Common myeloid progenitor, CD34-positive (primary cell): ENCODE measurements around the gene CEP164.

Experiments
- CTCF ChIA-PET: fragments of 350-600 bp; sonication (Branson Sonifier 250); formaldehyde crosslinking; loops from one replicate; lab custom pipeline; 2021; ENCODE audit warnings: antibody characterized with exemption; lab: Charles Lee
- POLR2A ChIA-PET: fragments of 350-600 bp; sonication (Branson Sonifier 250); formaldehyde crosslinking; loops from one replicate; lab custom pipeline; 2021; ENCODE audit warnings: antibody characterized with exemption; lab: Charles Lee
- DNase-seq, 3 donors: peaks; one replicate each; pipeline versions ENCODE4 v3.0.0 to v3.0.0-alpha.2; 2013
- H3K27ac ChIP-seq, 2 experiments: 1 replicate in 1 of 2; 2 replicates in 1 of 2; pipeline ENCODE4 v1.7.0; 2013; ENCODE audit warnings: inconsistent platforms in 2 of 2, low read length in 2 of 2, mild to moderate bottlenecking in 2 of 2, low read depth in 1 of 2, moderate library complexity in 1 of 2; ENCODE audit not compliant: severe bottlenecking in 2 of 2, insufficient read depth in 1 of 2, poor library complexity in 1 of 2
- H3K27me3 ChIP-seq, 5 experiments: replicated peaks in 2 of 5; 1 replicate in 3 of 5; 2 replicates in 2 of 5; pipeline versions ENCODE4 v1.6.1 to v1.7.0; 2013; ENCODE audit warnings: low read length in 4 of 5, mild to moderate bottlenecking in 2 of 5, moderate library complexity in 2 of 5, inconsistent platforms in 1 of 5; ENCODE audit not compliant: insufficient read depth in 5 of 5, control insufficient read depth in 4 of 5
- H3K36me3 ChIP-seq, 4 experiments: 1 replicate in 2 of 4; 2 replicates in 2 of 4; pipeline versions ENCODE4 v1.6.1 to v1.7.0; 2013; ENCODE audit warnings: low read length in 3 of 4, control low read depth in 1 of 4, mild to moderate bottlenecking in 1 of 4; ENCODE audit not compliant: control insufficient read depth in 4 of 4, insufficient read depth in 4 of 4
- H3K4me1 ChIP-seq, 4 experiments: 1 replicate in 3 of 4; 2 replicates in 1 of 4; pipeline versions ENCODE4 v1.6.1 to v1.7.1; 2013; ENCODE audit warnings: low read length in 3 of 4, mild to moderate bottlenecking in 3 of 4, control low read depth in 1 of 4, inconsistent platforms in 1 of 4, moderate library complexity in 1 of 4; ENCODE audit not compliant: control insufficient read depth in 4 of 4, insufficient read depth in 4 of 4; ENCODE audit errors: control extremely low read depth in 1 of 4
- H3K4me3 ChIP-seq, 7 experiments: 1 replicate in 4 of 7; 2 replicates in 3 of 7; pipeline versions ENCODE4 v1.5.1 to v1.7.0; 2013; ENCODE audit warnings: mild to moderate bottlenecking in 7 of 7, low read length in 6 of 7, moderate library complexity in 6 of 7, inconsistent platforms in 2 of 7, low read depth in 2 of 7, control low read depth in 1 of 7; ENCODE audit not compliant: insufficient read depth in 4 of 7, control insufficient read depth in 1 of 7; ENCODE audit errors: extremely low read depth in 1 of 7
- H3K9me3 ChIP-seq, 5 experiments: 1 replicate in 4 of 5; 2 replicates in 1 of 5; pipeline versions ENCODE4 v1.6.1 to v1.7.1; 2013; ENCODE audit warnings: low read length in 4 of 5, mild to moderate bottlenecking in 2 of 5, inconsistent platforms in 1 of 5, low read depth in 1 of 5, moderate library complexity in 1 of 5; ENCODE audit not compliant: control insufficient read depth in 4 of 5, insufficient read depth in 2 of 5; ENCODE audit errors: control extremely low read depth in 1 of 5
- WGBS: methylation state at CpG from one replicate; pipeline ENCODE4 v1.1.5; 2013; ENCODE audit not compliant: insufficient coverage; 5-methylcytosine and 5-hydroxymethylcytosine counted together

The CEP164 gene

GRCh38 chr11:117412176-117412575 is 84.5 kb downstream of the CEP164 start:
- ChIA-PET CTCF (interaction anchor here (0.5 to 1.5 kb wide), 2 partner anchors 13 to 15 kb away, joined by 3 to 5 read pairs; no protein-coding TSS in a partner anchor), POLR2A (no interaction called here)
- H3K4me1 ChIP-seq: peaks cover 0 to 3% (median 0%) of the 10 kb centered on the region in 4 experiments
- H3K27ac ChIP-seq: no peak overlapping the region
- no peak overlapping the region for H3K4me3 ChIP-seq
- H3K36me3 ChIP-seq: peaks cover 0 to 28% (median 18%) of the 10 kb centered on the region in 4 experiments
- H3K27me3 ChIP-seq: no peaks in the 10 kb centered on the region
- DNase-seq: no peak
- no peaks in the 10 kb centered on the region for H3K9me3 ChIP-seq
- WGBS: 91% methylated on average over 6 of the region's 10 CpGs

GRCh38 chr11:117412653-117413275 is 85.1 kb downstream of the CEP164 start:
- Histone ChIP-seq H3K4me1 (peaks cover 0 to 3% (median 0%) of the 10 kb centered on the region in 4 experiments), H3K36me3 (peaks cover 0 to 25% (median 16%) of the 10 kb centered on the region in 4 experiments), H3K4me3 (no peak overlapping the region), H3K27me3 (no peaks in the 10 kb centered on the region), H3K27ac (no peak overlapping the region), H3K9me3 (no peaks in the 10 kb centered on the region)
- ChIA-PET CTCF (interaction anchor here (1.5 kb wide), 1 partner anchor 14 kb away, joined by 5 read pairs; no protein-coding TSS in a partner anchor), POLR2A (no interaction called here)
- DNase-seq: no peak
- WGBS: 94% methylated on average over 6 of the region's 8 CpGs

- no peaks in the 10 kb centered on the region for H3K9me3 ChIP-seq
- WGBS: 100% methylated on average over 5 of the region's 7 CpGs
- no peak overlapping the region for H3K27ac ChIP-seq
- POLR2A ChIA-PET: interaction anchor here (0.6 kb wide), 1 partner anchor 1184 kb away, joined by 3 read pairs; no protein-coding TSS in a partner anchor
- DNase-seq: no peak
- no peak overlapping the region for H3K4me3 ChIP-seq
- CTCF ChIA-PET: interaction anchor here (1.1 kb wide), 1 partner anchor 13 kb away, joined by 4 read pairs; no protein-coding TSS in a partner anchor
- H3K4me1 ChIP-seq: peaks cover 0 to 3% (median 0%) of the 10 kb centered on the region in 4 experiments
- peaks cover 0 to 16% (median 8%) of the 10 kb centered on the region in 4 experiments for H3K36me3 ChIP-seq
- H3K27me3 ChIP-seq: no peaks in the 10 kb centered on the region
Observed at GRCh38 chr11:117413616-117414015, 86.0 kb downstream of the CEP164 start.

- no peak overlapping the region for H3K27ac ChIP-seq
- peaks cover 0 to 7% (median 2%) of the 10 kb centered on the region in 4 experiments for H3K36me3 ChIP-seq
- no peaks in the 10 kb centered on the region for H3K27me3 ChIP-seq
- ChIA-PET CTCF (interaction anchor here (3.1 kb wide), 1 partner anchor 11 kb away, joined by 12 read pairs; no protein-coding TSS in a partner anchor), POLR2A (no interaction called here)
- no peaks in the 10 kb centered on the region for H3K9me3 ChIP-seq
- DNase-seq: no peak
- WGBS: 100% methylated on average over 1 of the region's 6 CpGs
- H3K4me1 ChIP-seq: peaks cover 0 to 1% (median 0%) of the 10 kb centered on the region in 4 experiments
- H3K4me3 ChIP-seq: no peak overlapping the region
Observed at GRCh38 chr11:117414724-117415123, 87.1 kb downstream of the CEP164 start.

GRCh38 chr11:117415358-117415896 is 87.8 kb downstream of the CEP164 start:
- no peaks in the 10 kb centered on the region for H3K27me3 ChIP-seq
- peaks cover 0 to 3% (median 0%) of the 10 kb centered on the region in 4 experiments for H3K36me3 ChIP-seq
- H3K4me3 ChIP-seq: no peak overlapping the region
- ChIA-PET CTCF (interaction anchor here (3.1 kb wide), 1 partner anchor 10 kb away, joined by 12 read pairs; no protein-coding TSS in a partner anchor), POLR2A (no interaction called here)
- WGBS: 100% methylated on average over 2 of the region's 8 CpGs
- no peak overlapping the region for H3K27ac ChIP-seq
- no peak for DNase-seq
- H3K9me3 ChIP-seq: no peaks in the 10 kb centered on the region
- H3K4me1 ChIP-seq: no peaks in the 10 kb centered on the region

- H3K9me3 ChIP-seq: no peaks in the 10 kb centered on the region
- no peaks in the 10 kb centered on the region for H3K36me3 ChIP-seq
- DNase-seq: no peak
- CTCF ChIA-PET: interaction anchor here (3.1 kb wide), 1 partner anchor 8 kb away, joined by 12 read pairs; no protein-coding TSS in a partner anchor
- no peaks in the 10 kb centered on the region for H3K27me3 ChIP-seq
- POLR2A ChIA-PET: no interaction called here
- WGBS: 70% methylated on average over 5 of the region's 6 CpGs
- no peak overlapping the region for H3K4me3 ChIP-seq
- H3K4me1 ChIP-seq: no peaks in the 10 kb centered on the region
- H3K27ac ChIP-seq: no peak overlapping the region
Observed at GRCh38 chr11:117417342-117417741, 89.7 kb downstream of the CEP164 start.

- H3K4me3 ChIP-seq: no peak overlapping the region
- 96% methylated on average over 12 of the region's 12 CpGs for WGBS
- DNase-seq: no peak
- no peaks in the 10 kb centered on the region for H3K36me3 ChIP-seq
- no peaks in the 10 kb centered on the region for H3K27me3 ChIP-seq
- ChIA-PET POLR2A (no interaction called here), CTCF (interaction anchor here (3.1 kb wide), 1 partner anchor 8 kb away, joined by 12 read pairs; no protein-coding TSS in a partner anchor)
- H3K27ac ChIP-seq: no peak overlapping the region
- H3K9me3 ChIP-seq: no peaks in the 10 kb centered on the region
- H3K4me1 ChIP-seq: no peaks in the 10 kb centered on the region
Observed at GRCh38 chr11:117417856-117418255, 90.2 kb downstream of the CEP164 start.
